Fibroblast of villous mesenchyme (primary cell): ENCODE results near the gene TIMM17A. TPM values are rescaled to one million over a fixed set of nuclear protein-coding genes. Genes with fewer than 3 reads are reported as not detected.
"Not testable (repeated sequence)": the region's sequence is repeated elsewhere in the genome, so short reads cannot be mapped to it uniquely, and the experiment has no call there.

Source experiments
- DNase-seq: peaks from one replicate; pipeline ENCODE4 v3.0.0-alpha.2; 2010; ENCODE audit warnings: low read depth
- H3K4me3 ChIP-seq: 2 replicates; pipeline ENCODE4 v1.5.1; 2011; ENCODE audit warnings: low read depth, mild to moderate bottlenecking, low read length
- total RNA-seq: library from RNA; depleted of rRNA; stranded (reverse); fragments of >200 nt; gene quantifications from 2 replicates; pipeline ENCODE4 v1.2.3, GENCODE V29; 2012
- TF ChIP-seq, protein P1 (sequence below): IDR thresholded peaks from 2 replicates; pipeline ENCODE4 v1.5.1; 2012; ENCODE audit warnings: low read depth, mild to moderate bottlenecking, low read length; ENCODE audit not compliant: insufficient read depth

TIMM17A gene
- total RNA-seq, 1 donor, result 94.1 TPM

DNA sequence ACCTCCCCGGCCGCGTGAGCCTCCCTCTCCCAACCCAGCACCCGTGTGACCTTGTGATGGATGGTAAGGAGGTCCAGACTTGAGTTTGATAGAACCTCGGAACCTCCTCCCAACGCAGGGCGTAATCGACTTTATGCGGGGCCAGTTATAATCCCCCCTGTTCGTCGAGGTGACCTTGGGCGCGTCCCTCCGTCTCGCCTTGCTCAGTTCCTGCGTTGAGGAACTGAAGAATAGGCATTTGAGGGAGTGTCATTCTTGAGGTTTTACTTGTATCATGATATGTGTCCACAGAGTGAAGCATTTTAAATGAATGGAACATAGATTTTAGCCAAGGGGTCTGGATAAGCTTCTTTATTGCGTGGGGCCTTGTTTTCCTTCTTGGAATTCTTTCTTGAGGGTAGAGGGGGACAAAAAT is 433 bp downstream of the TIMM17A start:
- TF ChIP-seq, protein P1, sequence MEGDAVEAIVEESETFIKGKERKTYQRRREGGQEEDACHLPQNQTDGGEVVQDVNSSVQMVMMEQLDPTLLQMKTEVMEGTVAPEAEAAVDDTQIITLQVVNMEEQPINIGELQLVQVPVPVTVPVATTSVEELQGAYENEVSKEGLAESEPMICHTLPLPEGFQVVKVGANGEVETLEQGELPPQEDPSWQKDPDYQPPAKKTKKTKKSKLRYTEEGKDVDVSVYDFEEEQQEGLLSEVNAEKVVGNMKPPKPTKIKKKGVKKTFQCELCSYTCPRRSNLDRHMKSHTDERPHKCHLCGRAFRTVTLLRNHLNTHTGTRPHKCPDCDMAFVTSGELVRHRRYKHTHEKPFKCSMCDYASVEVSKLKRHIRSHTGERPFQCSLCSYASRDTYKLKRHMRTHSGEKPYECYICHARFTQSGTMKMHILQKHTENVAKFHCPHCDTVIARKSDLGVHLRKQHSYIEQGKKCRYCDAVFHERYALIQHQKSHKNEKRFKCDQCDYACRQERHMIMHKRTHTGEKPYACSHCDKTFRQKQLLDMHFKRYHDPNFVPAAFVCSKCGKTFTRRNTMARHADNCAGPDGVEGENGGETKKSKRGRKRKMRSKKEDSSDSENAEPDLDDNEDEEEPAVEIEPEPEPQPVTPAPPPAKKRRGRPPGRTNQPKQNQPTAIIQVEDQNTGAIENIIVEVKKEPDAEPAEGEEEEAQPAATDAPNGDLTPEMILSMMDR, result no peak
- peak overlapping the region; percentile 100 for H3K4me3 ChIP-seq
- no peak for DNase-seq

DNA sequence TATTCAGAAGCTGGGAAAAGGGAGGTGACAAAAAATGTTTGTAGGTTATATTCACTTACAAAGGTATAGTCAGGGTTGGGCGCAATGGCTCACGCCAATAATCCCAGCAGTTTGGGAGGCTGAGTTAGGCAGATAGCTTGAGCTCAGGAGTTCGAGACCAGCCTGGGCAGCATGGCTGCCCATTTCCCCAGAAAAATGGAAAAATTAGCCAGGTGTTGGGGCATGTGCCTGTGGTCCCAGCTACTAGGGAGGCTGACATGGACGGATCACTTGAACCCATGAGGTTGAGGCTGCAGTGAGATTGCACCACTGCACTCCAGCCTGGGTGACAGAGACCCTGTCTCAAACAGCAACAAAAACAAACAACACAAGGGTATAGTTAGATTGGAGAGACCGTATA is 3.0 kb downstream of the TIMM17A start:
- no peak for DNase-seq
- no peak overlapping the region for H3K4me3 ChIP-seq
- TF ChIP-seq, protein P1, result no peak

DNA sequence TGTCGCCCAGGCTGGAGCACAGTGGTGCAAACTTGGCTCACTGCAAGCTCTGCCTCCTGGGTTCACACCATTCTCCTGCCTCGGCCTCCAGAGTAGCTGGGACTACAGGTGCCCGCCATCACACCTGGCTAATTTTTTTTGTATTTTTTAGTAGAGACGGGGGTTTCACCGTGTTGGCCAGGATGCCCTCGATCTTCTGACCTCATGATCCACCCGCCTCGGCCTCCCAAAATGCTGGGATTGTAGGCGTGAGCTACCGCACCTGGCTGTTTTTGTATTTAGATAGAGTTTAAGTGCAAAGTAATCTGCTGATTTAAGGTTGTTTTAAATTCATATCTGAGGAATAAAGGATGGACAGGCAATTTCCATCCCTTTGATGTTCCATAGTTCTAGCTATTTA is 7.1 kb downstream of the TIMM17A start:
- not testable (repeated sequence) for DNase-seq, H3K4me3 ChIP-seq

DNA sequence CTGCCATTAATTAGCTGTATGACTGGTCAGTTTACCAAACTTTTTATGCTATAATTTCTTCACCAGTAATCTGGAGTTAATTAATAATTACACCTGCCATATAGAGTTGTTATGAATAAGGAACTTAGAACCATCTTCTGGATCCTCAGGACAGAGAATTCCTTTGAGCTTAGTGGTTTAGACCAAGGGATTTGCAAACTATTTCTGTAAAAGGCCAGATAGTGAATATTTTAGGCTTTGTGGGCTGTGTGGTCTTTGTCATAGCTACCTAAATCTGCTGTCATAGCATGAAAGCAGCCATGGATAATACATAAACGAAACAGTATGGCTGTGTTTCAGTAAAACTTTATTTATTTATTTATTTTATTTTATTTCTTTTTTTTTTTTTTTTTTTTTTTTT is 9.0 kb downstream of the TIMM17A start:
- TF ChIP-seq, protein P1, result no peak
- peak; percentile 90 for DNase-seq
- H3K4me3 ChIP-seq, result no peak overlapping the region

DNA sequence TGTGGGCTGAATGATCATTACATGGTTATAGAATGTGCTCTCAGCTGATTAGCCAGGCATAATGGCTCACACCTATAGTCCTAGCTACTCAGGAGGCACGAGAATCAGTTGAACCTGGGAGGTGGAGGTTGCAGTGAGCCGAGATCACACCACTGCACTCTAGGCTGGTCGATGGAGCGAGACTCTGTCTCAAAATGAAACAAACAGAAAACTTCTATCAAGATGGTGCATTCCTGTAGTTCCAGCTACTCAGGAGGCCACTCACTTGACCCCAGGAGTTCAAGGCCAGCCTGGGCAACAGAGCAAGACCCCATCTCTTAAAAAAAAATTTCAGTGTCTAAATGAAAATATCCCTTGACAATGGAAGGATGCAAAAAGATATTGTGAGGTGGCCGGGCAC is 10.9 kb downstream of the TIMM17A start:
- TF ChIP-seq, protein P1, result no peak
- H3K4me3 ChIP-seq, result no peak overlapping the region
- no peak for DNase-seq

DNA sequence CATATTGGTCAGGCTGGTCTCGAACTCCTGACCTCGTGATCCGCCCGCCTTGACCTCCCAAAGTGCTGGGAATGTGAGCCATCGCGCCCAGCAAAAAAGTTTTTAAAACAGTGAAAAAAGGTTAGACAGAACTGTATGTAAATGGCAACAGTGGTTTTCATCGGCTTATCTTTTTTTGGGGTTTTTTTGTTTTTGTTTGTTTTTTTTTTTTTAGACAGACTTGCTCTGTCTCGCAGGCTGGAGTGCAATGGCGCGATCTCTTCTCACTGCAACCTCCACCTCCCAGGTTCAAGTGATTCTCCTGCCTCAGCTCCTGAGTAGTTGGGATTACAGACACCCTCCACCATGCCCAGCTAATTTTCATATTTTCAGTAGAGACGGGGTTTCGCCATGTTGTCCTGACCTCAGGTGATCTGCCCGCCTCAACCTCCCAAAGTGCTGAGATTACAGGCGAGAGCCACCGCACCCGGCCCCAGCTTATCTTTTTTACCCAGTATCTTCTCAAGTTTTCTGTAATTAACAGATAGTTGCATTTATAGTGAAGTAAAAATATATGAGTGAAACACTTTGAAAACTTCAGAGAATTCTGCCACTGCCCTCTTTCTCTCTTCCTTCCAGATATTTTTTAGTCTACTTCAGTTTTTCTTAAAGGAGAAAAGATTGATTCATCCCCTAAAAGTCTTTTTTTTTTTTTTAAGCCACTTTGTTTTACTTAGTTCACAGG is 13.1 kb downstream of the TIMM17A start:
- no peak for DNase-seq
- H3K4me3 ChIP-seq, result no peak overlapping the region
- TF ChIP-seq, protein P1, result no peak

DNA sequence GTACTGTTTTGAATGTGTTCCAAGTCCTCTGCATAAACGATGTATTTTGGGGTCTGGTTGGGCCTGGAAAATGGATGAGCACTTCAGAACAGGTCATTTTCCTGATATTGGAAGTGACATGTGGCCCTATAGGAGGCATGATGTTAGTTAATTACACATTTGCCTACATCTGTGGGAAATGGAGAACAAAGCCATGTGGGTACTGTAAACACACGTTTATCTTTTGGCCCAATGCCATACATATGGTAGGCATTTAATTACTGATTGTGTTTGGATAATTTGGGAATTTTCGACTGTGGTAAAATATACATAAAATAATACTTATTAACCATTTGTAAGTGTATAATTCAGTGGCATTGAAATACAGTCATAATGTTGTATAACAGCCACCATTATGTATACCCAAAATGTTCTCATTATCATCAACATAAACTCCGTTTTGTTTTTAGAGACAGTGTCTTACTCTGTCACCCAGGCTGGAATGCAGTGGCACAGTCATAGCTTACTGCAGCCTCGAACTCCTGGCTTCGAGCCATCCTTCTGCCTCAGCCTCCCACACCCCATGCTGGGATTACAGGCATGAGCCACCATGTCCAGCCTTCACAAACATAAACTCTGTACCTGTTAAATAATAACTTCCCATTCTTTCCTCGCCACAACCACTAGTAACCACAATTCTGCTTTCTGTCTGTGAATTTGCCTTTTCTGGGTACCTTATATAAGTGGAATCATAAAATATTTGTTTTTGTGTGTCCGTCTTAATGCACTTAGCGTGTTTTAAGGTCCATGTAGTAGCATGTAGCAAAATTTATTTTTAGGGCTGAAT is 15.2 kb downstream of the TIMM17A start:
- peak; percentile 41 for DNase-seq

More for the DNA sequence above, 15.2 kb downstream of the TIMM17A start:
- TF ChIP-seq, protein P1, result no peak
- no peak overlapping the region for H3K4me3 ChIP-seq
